ENCODE measurements around the gene DTHD1.

DTHD1 gene

DNA sequence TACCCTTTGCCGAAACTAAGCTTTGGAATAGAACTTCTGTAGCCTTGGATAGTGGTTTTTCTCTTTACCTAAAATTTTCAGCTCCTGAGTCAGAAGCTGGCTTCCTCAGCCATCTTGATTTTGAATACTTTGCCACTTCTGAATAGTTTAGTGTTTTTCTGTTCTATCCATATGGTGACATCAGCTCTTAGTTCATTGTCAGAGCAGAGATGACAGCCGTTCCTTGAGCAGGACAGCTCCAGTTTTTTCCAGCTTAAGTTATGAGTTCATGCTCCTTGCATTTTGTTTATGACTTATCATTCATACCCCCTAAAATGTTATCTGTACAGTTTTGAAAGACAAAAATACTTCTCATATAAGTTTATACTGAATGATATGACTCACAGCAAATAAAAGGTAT lies 47.8 kb downstream of the DTHD1 start:
- in situ Hi-C loops (cut with HindIII; ENCODE audit: low pct_ligation_motif_present, low pct_unique_long_range_greater_than_20kb, low sequenced_read_pairs), result no loop called here
- no peak for DNase-seq

DNA sequence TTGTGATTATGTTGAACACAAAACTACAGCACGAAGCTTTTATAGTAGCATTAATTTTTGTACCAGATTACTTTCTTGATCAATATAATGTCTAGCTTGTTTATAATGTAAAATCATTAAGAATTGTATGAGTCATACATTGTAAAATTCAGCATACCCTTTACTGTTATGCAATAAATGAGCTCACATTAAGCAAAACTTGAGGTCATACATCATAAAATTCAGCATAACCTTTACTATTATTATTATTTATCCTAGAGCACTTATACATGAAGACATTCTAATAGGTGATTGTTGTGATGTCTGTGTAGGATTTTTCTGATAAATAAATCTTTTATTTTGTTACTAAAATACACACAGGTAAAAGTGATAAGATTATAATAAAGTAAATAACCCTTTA lies 49.4 kb downstream of the DTHD1 start:
- in situ Hi-C loops (cut with HindIII; ENCODE audit: low pct_ligation_motif_present, low pct_unique_long_range_greater_than_20kb, low sequenced_read_pairs), result no loop called here
- DNase-seq, result no peak

DNA sequence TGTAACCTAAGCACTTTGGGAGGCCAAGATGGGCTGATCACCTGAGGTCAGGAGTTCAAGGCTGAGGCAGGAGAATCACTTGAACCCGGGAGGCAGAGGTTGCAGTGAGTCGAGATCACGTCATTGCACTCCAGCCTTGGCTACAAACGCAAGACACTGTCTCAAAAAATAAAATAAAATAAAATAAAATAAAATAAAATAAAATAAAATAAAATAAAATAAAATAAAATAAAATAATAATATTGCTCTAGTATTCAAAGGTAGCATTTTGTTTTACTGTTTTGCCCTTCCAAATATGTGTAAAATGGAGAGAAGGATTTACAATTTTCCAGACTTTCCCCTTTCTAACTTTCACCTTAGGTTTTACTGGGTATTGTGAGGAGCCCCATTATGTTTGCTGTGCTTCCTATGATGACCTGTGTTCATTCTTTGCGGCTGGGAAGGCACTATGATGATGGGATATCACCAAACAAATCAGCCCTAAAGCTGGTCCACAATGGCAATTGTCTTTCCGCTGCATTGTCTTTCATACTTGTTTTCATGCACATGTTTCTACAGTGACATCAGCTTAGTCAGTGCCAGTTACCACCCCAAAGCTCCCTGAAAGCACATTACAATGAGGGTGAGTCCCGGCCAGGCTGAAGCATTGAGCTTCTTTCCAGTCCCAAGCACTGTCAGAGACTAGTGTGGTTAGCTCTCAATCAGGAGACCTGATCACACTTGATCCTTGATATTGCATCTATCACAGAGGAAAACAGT lies 50.8 kb downstream of the DTHD1 start:
- DNase-seq, result no peak
- in situ Hi-C loops (cut with HindIII; ENCODE audit: low pct_ligation_motif_present, low pct_unique_long_range_greater_than_20kb, low sequenced_read_pairs), result no loop called here

DNA sequence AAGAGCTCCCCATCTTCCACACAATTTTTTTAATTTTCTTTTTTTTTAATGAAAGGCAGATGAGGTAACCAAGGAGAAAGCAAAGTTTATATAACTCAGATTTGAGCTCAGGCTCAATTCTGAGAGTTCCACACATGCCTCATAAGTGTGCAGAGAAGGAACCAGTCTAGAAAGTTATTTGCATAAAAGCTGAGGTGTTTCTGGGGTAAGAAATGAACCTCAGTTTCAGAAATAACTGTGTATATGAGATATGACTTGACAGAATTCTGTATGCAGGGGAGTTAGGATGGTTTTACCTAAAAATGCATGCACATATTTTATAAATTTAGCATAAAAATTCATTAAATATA lies 51.3 kb downstream of the DTHD1 start:
- in situ Hi-C loops (cut with HindIII; ENCODE audit: low pct_ligation_motif_present, low pct_unique_long_range_greater_than_20kb, low sequenced_read_pairs), result no loop called here
- no peak for DNase-seq

DNA sequence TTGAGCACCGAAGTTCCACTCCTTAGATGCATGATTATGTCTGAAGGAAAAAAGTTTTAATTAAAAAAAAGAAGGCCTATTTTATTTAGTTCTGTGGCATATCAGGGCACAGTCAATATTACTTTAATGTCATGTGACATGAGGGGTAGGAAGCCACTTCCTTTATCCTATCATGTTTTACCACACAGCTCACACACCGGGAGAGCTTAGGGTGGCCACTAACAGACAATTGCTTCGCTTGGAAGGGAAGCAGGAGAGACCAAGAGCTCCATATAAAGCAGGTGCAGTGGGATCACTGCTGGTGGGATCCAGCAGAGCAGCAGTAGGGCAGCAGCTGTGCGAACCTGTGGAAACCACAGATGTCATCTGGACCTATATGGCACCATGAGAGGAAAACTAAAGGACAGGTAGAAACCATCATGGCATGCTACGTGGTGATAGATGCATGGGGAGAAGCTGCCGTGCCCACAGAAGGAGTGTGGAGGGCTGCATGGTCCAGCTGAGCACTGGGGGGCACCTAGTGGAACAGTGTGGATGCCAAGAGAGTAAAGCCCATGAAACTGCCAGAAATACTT lies 52.0 kb downstream of the DTHD1 start:
- DNase-seq, result no peak
- in situ Hi-C loops (cut with HindIII; ENCODE audit: low pct_ligation_motif_present, low pct_unique_long_range_greater_than_20kb, low sequenced_read_pairs), result no loop called here

DNA sequence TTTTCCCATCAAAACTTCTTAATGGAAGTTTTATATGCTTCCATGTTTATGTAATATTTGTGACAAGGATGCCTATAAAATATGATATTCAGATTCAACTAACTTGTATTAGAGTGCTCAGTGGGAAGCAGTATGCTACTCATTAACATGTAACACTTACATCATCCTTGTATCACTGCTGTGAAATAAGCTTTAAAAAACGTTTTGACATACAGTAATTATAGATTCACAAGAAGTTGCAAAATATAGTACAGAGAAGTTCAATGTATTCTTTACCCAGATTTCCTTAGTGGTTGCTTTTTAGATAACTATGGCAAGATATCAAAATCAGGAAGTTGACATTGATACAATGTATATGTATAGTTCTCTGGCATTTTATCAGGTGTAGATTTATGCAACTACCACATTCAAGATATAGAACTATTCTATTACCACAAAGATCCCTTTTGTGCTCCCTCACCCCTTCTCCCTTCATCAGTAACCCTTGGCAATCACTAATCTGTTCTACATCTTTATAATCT lies 56.3 kb downstream of the DTHD1 start:
- in situ Hi-C loops (cut with HindIII; ENCODE audit: low pct_ligation_motif_present, low pct_unique_long_range_greater_than_20kb, low sequenced_read_pairs), result no loop called here
- DNase-seq, result no peak

DNA sequence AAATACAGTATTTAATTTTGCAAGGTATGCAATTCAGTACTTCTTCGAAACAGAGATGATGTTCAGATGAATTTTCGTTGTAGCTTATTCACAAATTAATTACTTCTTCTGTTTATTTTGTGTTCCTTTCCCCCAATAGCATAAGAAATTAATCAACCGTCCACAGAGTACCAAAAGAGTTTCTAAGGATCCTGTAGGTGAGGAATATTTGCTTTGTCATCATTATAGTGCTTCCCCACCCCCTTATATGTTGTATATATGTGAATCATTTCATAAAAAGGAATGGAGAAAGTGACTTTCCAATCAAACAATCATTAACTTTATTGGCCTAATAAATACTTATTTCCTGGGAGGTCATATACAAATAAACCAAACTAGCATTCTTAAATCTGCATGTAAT lies 57.6 kb downstream of the DTHD1 start:
- in situ Hi-C loops (cut with HindIII; ENCODE audit: low pct_ligation_motif_present, low pct_unique_long_range_greater_than_20kb, low sequenced_read_pairs), result no loop called here

DNA sequence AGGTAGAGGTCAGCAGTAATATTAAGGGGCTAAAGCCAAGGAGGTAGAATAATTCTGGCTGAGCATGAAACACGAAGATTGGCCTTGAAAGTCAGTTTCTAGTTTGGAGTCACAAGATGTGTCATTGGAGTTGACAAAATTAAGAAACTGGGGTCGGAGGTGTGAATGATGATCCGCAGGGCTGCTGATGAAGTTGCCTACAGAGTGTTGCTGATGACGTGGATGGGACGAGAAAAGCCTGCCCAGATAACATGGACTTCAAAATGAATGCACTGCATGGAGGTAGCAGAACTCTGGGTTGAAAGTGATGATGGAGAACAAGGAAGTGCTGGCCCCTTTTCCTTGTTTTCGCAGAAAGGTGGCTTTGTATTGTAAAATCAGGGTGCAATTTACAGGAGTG lies 60.5 kb downstream of the DTHD1 start:
- in situ Hi-C loops (cut with HindIII; ENCODE audit: low pct_ligation_motif_present, low pct_unique_long_range_greater_than_20kb, low sequenced_read_pairs), result no loop called here
- DNase-seq, result no peak

More for the DNA sequence above, 57.6 kb downstream of the DTHD1 start:
- no peak for DNase-seq

DNA sequence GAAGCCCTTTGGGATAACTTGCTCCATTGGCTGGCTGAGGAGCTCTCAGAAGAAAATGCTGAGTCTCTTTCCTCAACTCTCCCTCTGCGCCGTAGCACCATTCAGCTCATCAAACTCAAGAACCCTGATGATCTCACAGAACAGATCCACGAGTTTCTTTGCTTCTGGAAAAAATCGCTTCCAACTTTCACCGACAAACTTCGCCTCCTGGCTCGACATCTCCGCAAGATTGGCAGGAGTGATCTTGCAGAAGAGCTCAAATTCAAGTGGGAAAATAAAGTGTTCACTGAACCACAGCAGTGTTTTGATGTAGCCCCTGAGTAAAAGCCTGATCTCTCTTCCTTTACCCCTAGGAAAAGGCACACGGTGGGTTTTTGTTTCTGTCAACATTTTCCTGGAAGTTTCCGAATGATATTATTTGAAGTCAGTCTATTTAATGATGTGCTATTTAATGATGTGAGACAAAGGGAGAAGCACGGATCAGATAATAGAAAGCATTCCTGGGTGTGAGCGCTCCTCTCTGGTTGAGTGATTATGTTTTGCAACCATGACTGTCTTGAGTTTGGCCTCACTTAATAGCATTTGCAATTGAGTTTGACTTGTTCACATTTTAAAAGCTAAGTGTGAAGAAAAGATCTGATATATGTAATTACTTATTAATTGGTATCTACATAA lies 62.2 kb downstream of the DTHD1 start:
- DNase-seq, result no peak
- in situ Hi-C loops (cut with HindIII; ENCODE audit: low pct_ligation_motif_present, low pct_unique_long_range_greater_than_20kb, low sequenced_read_pairs), result no loop called here

DNA sequence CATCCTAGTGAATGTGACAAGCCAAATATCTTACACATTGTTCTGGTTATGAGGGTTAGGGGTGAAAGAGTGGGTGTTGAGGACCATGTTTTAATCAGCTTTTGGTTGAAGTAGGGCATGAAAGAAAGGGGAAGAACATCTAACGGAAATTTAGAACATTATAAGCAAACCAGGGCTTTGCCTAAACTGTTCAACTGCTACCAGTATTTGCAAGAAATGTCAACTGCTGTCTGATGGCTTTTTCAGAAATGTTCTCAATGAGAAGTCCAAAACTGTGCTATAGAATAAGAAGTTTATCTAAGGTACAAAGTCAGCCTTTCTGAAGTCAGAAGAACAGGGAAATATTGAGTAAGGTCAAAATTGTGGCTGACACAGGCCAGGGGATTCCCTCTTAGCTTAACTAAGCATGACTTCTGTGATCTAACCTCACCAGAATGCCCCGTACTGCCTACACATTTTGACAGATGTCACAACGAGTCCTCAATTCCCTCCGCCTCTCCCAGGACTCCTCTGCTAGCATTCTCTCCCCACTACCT lies 67.1 kb downstream of the DTHD1 start:
- no peak for DNase-seq

DNA sequence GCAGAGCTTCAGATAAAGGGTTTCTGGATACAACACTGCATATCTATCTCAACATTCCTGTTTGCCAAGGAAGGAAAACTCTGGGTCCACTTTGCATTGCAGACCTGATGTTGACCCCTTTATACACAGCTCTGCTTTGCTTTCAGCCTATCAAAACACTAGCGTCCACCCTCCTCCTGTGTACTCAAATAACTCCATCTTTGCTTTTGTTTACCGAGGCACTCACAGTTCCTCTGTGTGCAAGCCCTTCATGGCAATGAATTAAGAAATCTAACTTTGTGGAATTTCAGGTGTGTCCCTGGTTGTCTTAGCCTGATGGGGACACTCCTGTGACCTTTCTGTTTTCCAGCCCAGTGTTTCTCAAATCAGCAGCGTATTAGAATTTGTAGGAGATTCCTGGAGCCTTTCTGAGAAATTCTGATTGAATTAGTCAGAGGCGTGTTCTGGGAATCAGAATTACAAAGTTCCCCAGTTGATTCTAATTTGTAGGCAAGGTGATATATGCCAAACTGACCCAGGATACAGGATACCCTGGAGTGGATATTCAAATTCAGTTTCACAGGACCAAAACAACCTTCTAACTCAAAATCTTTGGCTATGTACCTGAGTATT lies 68.6 kb downstream of the DTHD1 start:
- in situ Hi-C loops (cut with HindIII; ENCODE audit: low pct_ligation_motif_present, low pct_unique_long_range_greater_than_20kb, low sequenced_read_pairs), result no loop called here
- peak; percentile 24 for DNase-seq

More for the DNA sequence above, 67.1 kb downstream of the DTHD1 start:
- in situ Hi-C loops (cut with HindIII; ENCODE audit: low pct_ligation_motif_present, low pct_unique_long_range_greater_than_20kb, low sequenced_read_pairs), result no loop called here

DNA sequence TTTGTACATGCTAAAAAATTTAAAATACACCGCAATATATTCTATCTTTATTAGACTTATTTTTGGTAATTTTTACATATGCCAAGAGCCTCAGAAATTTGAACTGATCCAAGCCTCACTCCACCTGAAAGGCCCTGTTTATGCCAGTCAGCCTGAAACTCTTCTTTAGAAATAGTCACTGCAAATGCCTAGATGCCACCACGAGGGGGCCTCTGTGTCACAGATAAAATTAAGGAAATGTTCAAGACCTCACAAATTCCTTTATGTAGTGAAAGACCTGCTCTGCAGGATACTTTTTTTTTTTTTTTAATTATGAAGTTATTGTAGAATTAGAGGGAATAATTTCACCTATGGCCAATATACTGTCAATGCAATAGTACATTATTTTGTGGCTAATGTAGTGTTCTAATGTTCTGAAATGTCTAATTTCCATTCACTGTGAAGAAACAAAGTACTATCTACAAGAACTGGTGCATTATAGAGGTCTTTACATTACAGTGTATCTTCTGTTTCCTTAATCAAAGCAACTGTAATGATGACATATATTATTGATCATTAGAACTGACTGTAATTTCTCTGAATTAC lies 69.8 kb downstream of the DTHD1 start:
- peak; percentile 58 for DNase-seq
- in situ Hi-C loops (cut with HindIII; ENCODE audit: low pct_ligation_motif_present, low pct_unique_long_range_greater_than_20kb, low sequenced_read_pairs), result no loop called here

DNA sequence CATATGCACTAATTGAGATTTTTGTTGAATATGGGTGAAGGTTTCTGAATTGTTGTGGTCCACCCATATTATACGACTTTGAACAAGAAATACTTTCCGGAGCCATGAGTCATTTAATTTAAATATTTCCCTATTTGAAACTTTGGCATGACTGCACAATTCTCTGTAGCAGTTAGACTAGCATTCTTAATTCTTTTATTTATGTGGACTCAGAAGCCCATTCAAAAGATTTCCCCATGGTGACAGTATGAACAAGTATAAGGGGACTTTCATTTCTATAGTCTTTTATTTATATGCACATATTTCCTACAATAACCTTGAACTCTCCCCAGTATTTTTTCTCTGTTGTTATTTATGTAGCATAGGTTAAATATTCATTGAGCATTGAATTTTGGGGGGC lies 72.6 kb downstream of the DTHD1 start:
- DNase-seq, result no peak
- in situ Hi-C loops (cut with HindIII; ENCODE audit: low pct_ligation_motif_present, low pct_unique_long_range_greater_than_20kb, low sequenced_read_pairs), result no loop called here

DNA sequence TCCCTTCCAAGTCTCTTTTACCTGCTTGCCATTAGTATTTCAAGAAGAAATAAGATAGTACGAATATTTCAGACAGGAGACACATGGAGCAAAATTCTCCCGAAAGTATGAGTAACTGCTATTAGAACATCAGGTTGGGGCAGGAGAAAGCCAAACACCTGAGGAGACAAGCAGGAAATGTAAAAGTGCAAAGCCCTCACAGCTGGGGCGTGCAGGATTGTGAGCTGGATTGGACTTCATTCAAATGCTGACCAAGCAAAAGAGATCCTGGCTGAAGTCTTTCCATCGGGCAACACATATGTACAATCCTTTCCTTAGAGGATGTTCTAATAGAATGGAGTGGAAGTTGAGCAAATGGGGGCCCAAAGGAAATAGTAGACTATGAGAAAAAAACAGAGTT lies 76.8 kb downstream of the DTHD1 start:
- no peak for DNase-seq
- in situ Hi-C loops (cut with HindIII; ENCODE audit: low pct_ligation_motif_present, low pct_unique_long_range_greater_than_20kb, low sequenced_read_pairs), result no loop called here

DNA sequence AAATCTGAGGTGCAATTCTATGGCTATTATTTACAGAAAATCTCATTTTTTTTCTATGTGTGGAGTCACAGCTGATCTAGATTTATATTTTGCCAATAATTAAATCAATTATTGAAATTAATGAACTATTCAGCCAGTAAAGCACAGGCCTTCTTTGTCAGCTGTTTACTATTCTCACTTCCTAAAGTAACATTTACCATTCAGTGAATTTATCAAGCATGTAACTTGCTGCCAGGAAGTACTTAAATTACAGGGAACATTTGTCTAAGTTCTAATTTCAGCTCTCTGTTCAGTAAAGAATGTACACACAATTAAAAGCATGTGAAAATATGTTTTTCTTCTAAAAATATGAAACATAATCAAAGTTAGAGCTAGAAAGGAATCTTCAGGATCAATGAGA lies 79.3 kb downstream of the DTHD1 start:
- DNase-seq, result no peak
- in situ Hi-C loops (cut with HindIII; ENCODE audit: low pct_ligation_motif_present, low pct_unique_long_range_greater_than_20kb, low sequenced_read_pairs), result no loop called here

DNA sequence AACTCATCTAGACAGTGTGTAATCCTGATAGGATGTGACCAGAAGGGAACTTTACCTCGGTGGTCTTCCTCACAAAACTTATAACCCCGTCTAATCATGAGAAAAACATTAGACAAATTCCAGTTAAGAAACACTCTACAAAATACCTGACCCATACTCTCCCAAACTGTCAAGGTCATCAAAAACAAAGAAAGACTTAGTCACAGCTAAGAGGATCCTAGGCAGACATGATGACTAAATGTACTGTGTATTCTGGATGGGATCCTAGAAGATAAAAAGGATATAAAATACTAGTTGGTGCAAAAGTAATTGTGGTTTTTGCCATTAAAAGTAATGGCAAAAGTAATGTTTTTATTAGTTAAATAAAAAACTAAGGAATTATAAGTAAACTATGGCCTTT lies 81.6 kb downstream of the DTHD1 start:
- no peak for DNase-seq
- in situ Hi-C loops (cut with HindIII; ENCODE audit: low pct_ligation_motif_present, low pct_unique_long_range_greater_than_20kb, low sequenced_read_pairs), result no loop called here

DNA sequence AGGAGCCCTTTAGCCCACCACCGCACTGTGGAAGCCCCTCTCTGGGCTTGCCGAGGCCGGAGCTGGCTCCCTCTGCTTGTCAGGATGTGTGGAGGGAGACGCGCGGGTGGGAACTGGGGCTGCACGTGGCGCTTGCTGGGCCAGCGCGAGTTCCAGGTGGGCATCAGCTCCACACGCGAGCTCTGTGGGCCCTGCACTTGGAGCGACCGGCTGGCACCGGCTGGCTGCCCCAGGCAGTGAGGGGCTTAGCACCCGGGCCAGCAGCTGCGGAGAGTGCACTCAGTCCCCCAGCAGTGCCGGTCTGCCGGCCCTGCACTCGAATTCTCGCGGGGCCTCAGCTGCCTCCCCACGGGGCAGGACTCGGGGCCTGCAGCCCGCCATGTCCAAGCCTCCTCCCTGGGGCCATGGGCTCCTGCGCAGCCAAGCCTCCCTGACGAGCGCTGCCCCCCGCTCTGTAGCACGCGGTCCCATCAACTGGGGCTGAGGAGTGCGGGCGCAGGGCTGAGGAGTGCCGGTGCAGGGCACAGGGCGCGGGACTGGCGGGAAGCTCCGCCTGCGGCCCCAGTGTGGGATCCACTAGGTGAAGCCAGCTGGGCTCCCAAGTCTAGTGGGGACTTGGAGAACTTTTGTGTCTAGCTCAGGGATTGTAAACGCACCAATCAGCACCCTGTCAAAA lies 93.6 kb downstream of the DTHD1 start:
- in situ Hi-C loops (cut with HindIII; ENCODE audit: low pct_ligation_motif_present, low pct_unique_long_range_greater_than_20kb, low sequenced_read_pairs), result no loop called here
- DNase-seq, result no peak

DNA sequence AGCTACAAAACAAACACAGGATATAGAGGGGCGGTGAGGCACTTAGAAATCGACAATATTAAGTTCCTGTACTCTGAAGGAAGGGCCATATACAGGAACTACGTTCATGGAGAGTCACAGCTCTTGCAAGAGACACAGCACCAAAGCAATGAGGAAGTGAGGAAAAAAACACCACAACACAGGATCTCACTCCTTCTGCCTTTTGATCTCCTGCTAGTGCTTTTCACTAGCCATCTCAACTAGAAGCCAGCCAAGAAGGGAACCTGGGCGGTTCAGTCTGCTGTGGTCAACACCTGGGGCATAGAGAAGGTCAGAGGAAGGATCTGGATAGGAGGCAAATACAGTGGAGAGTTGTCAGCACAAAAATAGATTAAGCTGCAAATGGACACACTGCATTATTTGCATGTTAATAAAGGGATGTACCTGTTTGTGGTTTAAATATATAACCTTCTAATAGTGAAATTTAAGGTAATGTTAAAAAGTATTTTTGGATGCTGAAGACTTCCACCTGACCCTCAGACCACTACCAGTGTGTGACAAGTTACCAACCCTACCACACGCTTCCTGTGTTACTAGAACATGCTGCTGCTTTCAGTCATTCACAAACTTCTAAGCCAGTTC lies 104.6 kb downstream of the DTHD1 start:
- no peak for DNase-seq
- in situ Hi-C loops (cut with HindIII; ENCODE audit: low pct_ligation_motif_present, low pct_unique_long_range_greater_than_20kb, low sequenced_read_pairs), result no loop called here

Measured in ACHN (cell line).